H1 (cell line): ENCODE results near the gene FSTL4. TPM values are rescaled to one million over a fixed set of nuclear protein-coding genes. Genes with fewer than 3 reads are reported as not detected.
A peak's percentile ranks its signal among the peaks of the same experiment; 100 is the strongest.

Experiments
- CTCF ChIA-PET: fragments of 300-600 bp; sonication (Branson Sonifier 250); formaldehyde crosslinking; loops from one replicate; lab custom pipeline; 2021; ENCODE audit not compliant: partially characterized antibody; lab: Charles Lee
- POLR2A ChIA-PET: fragments of 300-600 bp; sonication (Branson Sonifier 250); formaldehyde crosslinking; loops from one replicate; lab custom pipeline; 2021; ENCODE audit warnings: inconsistent platforms; ENCODE audit not compliant: partially characterized antibody; lab: Charles Lee
- DNase-seq, 2 experiments: peaks; one replicate each; pipeline versions ENCODE4 v3.0.0 to v3.0.0-alpha.2; 2010 to 2022; ENCODE audit warnings: low spot score in 2 of 2, low read depth in 1 of 2, mixed read lengths in 1 of 2
- FAIRE-seq: peaks from 2 replicates; lab custom pipeline; 2011; peaks lifted over from hg19 to GRCh38; lab: Jason Lieb, UNC
- H2AFZ ChIP-seq: 2 replicates; pipeline ENCODE4 v1.8.1; 2012; ENCODE audit warnings: low read length, inconsistent platforms
- H2AK5ac ChIP-seq: 2 replicates; pipeline ENCODE4 v1.6.1; 2013; ENCODE audit warnings: low read depth, low read length
- H2BK120ac ChIP-seq: replicated peaks from 2 replicates; pipeline ENCODE3; 2013; ENCODE audit warnings: low read depth, low read length, inconsistent platforms
- H2BK12ac ChIP-seq: 2 replicates; pipeline ENCODE4 v1.6.1; 2013; ENCODE audit warnings: low read depth, low read length
- H2BK15ac ChIP-seq: 2 replicates; pipeline ENCODE4 v1.6.1; 2013; ENCODE audit warnings: low read length
- H2BK20ac ChIP-seq: 2 replicates; pipeline ENCODE4 v1.6.1; 2013; ENCODE audit warnings: low read length
- H2BK5ac ChIP-seq: 2 replicates; pipeline ENCODE4 v1.6.1; 2013; ENCODE audit warnings: low read depth, low read length
- H3K14ac ChIP-seq: 2 replicates; pipeline ENCODE4 v1.6.1; 2013; ENCODE audit warnings: inconsistent platforms; ENCODE audit not compliant: insufficient read length
- H3K18ac ChIP-seq: 2 replicates; pipeline ENCODE4 v1.6.1; 2013; ENCODE audit warnings: low read length; ENCODE audit errors: extremely low read depth
- H3K23ac ChIP-seq: 2 replicates; pipeline ENCODE4 v1.6.1; 2013; ENCODE audit warnings: inconsistent platforms; ENCODE audit not compliant: insufficient read length
- H3K23me2 ChIP-seq: 2 replicates; pipeline ENCODE4 v1.6.1; 2013; ENCODE audit warnings: low read depth, low read length
- H3K27ac ChIP-seq: 2 replicates; pipeline ENCODE4 v1.6.1; 2011; ENCODE audit warnings: low read depth, low read length, inconsistent platforms
- H3K27me3 ChIP-seq, 4 experiments: replicated peaks in 1 of 4; 1 replicate in 1 of 4; 2 replicates in 3 of 4; pipeline versions ENCODE4 v1.6.1 to v1.8.1; 2011 to 2013; ENCODE audit warnings: low read length in 3 of 4, mild to moderate bottlenecking in 3 of 4, inconsistent platforms in 2 of 4, mixed read lengths in 2 of 4, moderate library complexity in 1 of 4; ENCODE audit not compliant: control insufficient read depth in 3 of 4, insufficient read depth in 3 of 4; ENCODE audit errors: extremely low read depth in 1 of 4
- H3K36me3 ChIP-seq, 4 experiments: 2 replicates each; pipeline versions ENCODE4 v1.6.1 to v1.8.1; 2011 to 2013; ENCODE audit warnings: mild to moderate bottlenecking in 4 of 4, low read length in 3 of 4, moderate library complexity in 2 of 4, control low read depth in 1 of 4, inconsistent platforms in 1 of 4; ENCODE audit not compliant: insufficient read depth in 4 of 4, control insufficient read depth in 2 of 4
- H3K4ac ChIP-seq: replicated peaks from 2 replicates; pipeline ENCODE3; 2013; ENCODE audit warnings: low read length, low read depth, mixed read lengths, inconsistent platforms; ENCODE audit not compliant: insufficient read length
- H3K4me1 ChIP-seq, 4 experiments: replicated peaks in 1 of 4; 1 replicate in 1 of 4; 2 replicates in 3 of 4; pipeline versions ENCODE4 v1.6.1 to v1.8.1; 2011 to 2013; ENCODE audit warnings: low read length in 3 of 4, inconsistent platforms in 2 of 4, mixed read lengths in 1 of 4; ENCODE audit not compliant: insufficient read depth in 4 of 4, control insufficient read depth in 3 of 4
- H3K4me2 ChIP-seq, 2 experiments: 2 replicates each; pipeline versions ENCODE4 v1.6.1 to v1.8.1; 2011 to 2013; ENCODE audit warnings: low read depth in 2 of 2, low read length in 2 of 2, control low read depth in 1 of 2, inconsistent platforms in 1 of 2, mild to moderate bottlenecking in 1 of 2; ENCODE audit not compliant: insufficient read depth in 1 of 2
- H3K4me3 ChIP-seq, 4 experiments: fragments of 200-600, 300-600 bp in 1 of 4; sonication (generic), shearing (Covaris generic), sonication (Bioruptor Twin) in 1 of 4; 2 replicates each; pipeline versions ENCODE4 v1.5.1 to v1.8.1; 2011 to 2016; ENCODE audit warnings: low read length in 4 of 4, low read depth in 3 of 4, control low read depth in 2 of 4, inconsistent platforms in 2 of 4, mild to moderate bottlenecking in 2 of 4, mixed read lengths in 1 of 4, moderate library complexity in 1 of 4; ENCODE audit not compliant: insufficient read depth in 2 of 4; ENCODE audit errors: extremely low read depth in 1 of 4
- H3K56ac ChIP-seq: replicated peaks from 2 replicates; pipeline ENCODE3; 2013; ENCODE audit warnings: low read depth, mild to moderate bottlenecking, mixed read lengths, low read length, inconsistent platforms; ENCODE audit not compliant: insufficient read length
- H3K79me1 ChIP-seq: 2 replicates; pipeline ENCODE4 v1.6.1; 2013; ENCODE audit warnings: low read depth, low read length, control low read depth
- H3K79me2 ChIP-seq, 2 experiments: 2 replicates each; pipeline versions ENCODE4 v1.6.1 to v1.8.1; 2012 to 2013; ENCODE audit warnings: low read length in 2 of 2, mild to moderate bottlenecking in 2 of 2, inconsistent platforms in 1 of 2; ENCODE audit not compliant: insufficient read depth in 2 of 2, control insufficient read depth in 1 of 2
- H3K9ac ChIP-seq, 4 experiments: replicated peaks in 1 of 4; 1 replicate in 1 of 4; 2 replicates in 3 of 4; pipeline versions ENCODE4 v1.6.1 to v1.8.1; 2011 to 2013; ENCODE audit warnings: low read depth in 3 of 4, low read length in 3 of 4, control low read depth in 2 of 4, mild to moderate bottlenecking in 2 of 4, moderate library complexity in 2 of 4, inconsistent platforms in 1 of 4; ENCODE audit errors: extremely low read depth in 1 of 4
- H3K9me3 ChIP-seq, 2 experiments: 2 replicates each; pipeline versions ENCODE4 v1.6.1 to v1.8.1; 2012 to 2013; ENCODE audit warnings: mild to moderate bottlenecking in 2 of 2, moderate library complexity in 2 of 2, control low read depth in 1 of 2, inconsistent platforms in 1 of 2, low read depth in 1 of 2, low read length in 1 of 2, mixed read lengths in 1 of 2; ENCODE audit not compliant: insufficient read depth in 2 of 2
- H4K20me1 ChIP-seq, 2 experiments: replicated peaks in 1 of 2; 2 replicates each; pipeline versions ENCODE3 to v1.8.1; 2011 to 2013; ENCODE audit warnings: inconsistent platforms in 2 of 2, low read length in 2 of 2, mild to moderate bottlenecking in 1 of 2; ENCODE audit not compliant: insufficient read depth in 2 of 2, control insufficient read depth in 1 of 2
- H4K5ac ChIP-seq: 2 replicates; pipeline ENCODE4 v1.6.1; 2013; ENCODE audit warnings: low read length, low read depth, mixed read lengths, inconsistent platforms; ENCODE audit not compliant: insufficient read length
- H4K8ac ChIP-seq: 2 replicates; pipeline ENCODE4 v1.8.0; 2013; ENCODE audit warnings: mild to moderate bottlenecking, moderate library complexity, low read length, inconsistent platforms; ENCODE audit not compliant: insufficient read depth; ENCODE audit errors: extremely low read depth
- H4K91ac ChIP-seq: replicated peaks from 2 replicates; pipeline ENCODE3; 2013; ENCODE audit warnings: low read length, mixed read lengths, inconsistent platforms; ENCODE audit not compliant: insufficient read length
- BCL11A ChIP-seq, 2 experiments: IDR thresholded peaks; one replicate each; pipeline ENCODE4 v1.6.1; 2011; ENCODE audit warnings: low read depth in 2 of 2, low read length in 2 of 2, mild to moderate bottlenecking in 2 of 2
- RBBP5 ChIP-seq: IDR thresholded peaks from 2 replicates; pipeline ENCODE4 v1.7.1; 2012; ENCODE audit warnings: low read depth, mild to moderate bottlenecking, inconsistent platforms, low read length, moderate library complexity, borderline replicate concordance
- SRF ChIP-seq: IDR thresholded peaks from 2 replicates; pipeline ENCODE4 v1.6.1; 2011; ENCODE audit warnings: mild to moderate bottlenecking, low read depth, low read length, moderate library complexity
- WGBS, 2 experiments: shearing (Covaris generic) in 1 of 2; methylation state at CpG; one replicate each; pipeline versions ENCODE4 v1.1.6 to v1.1.7; 2013 to 2015; ENCODE audit warnings: low lambda C conversion rate in 2 of 2, mixed read lengths in 2 of 2, inconsistent platforms in 1 of 2, low coverage in 1 of 2, missing lambda C conversion rate in 1 of 2; ENCODE audit not compliant: insufficient replicate concordance in 2 of 2, insufficient coverage in 1 of 2, insufficient read length in 1 of 2; ENCODE audit errors: extremely low coverage in 1 of 2, missing lambda C conversion rate in 1 of 2; 5-methylcytosine and 5-hydroxymethylcytosine counted together
- polyA plus RNA-seq, 7 experiments: library from polyadenylated mRNA; depleted of rRNA in 3 of 7; stranded (reverse) in 5 of 7; unstranded in 2 of 7; fragments of >200 nt in 5 of 7; fragments of 200-250 nt in 2 of 7; gene quantifications; 1 replicate in 5 of 7; 2 replicates in 1 of 7; 4 replicates in 1 of 7; pipeline versions ENCODE4 v1.2.1 to v1.2.3, GENCODE V29; 2011 to 2013; ENCODE audit warnings: missing spikeins in 2 of 7, mixed read lengths in 2 of 7
- total RNA-seq: library from RNA; stranded (reverse); fragmentation: NEBNext Ultra II Directional; extraction: Animal tissue kit (Norgen Biotek cat#: 25700); gene quantifications from 2 replicates; pipeline ENCODE4 v1.2.1, GENCODE V29; 2021

The FSTL4 gene
- total and polyA plus RNA-seq, 2 of the 8 experiments (the other 6 are each of a cell fraction or from before 2014, with no cell fraction given) = 3.1 to 4.1 TPM

- H3K36me3 ChIP-seq = no peaks in the 10 kb centered on the region
- H4K20me1 ChIP-seq = no peaks in the 10 kb centered on the region
- H3K9me3 ChIP-seq = no peaks in the 10 kb centered on the region
- H4K8ac ChIP-seq = no peak overlapping the region
- H3K4me3 ChIP-seq = no peak overlapping the region
- no peak overlapping the region for H3K18ac ChIP-seq
- H4K5ac ChIP-seq = no peak overlapping the region
- no peak overlapping the region for H4K91ac ChIP-seq
- H2BK5ac ChIP-seq = no peak overlapping the region
- no peak overlapping the region for H3K4ac ChIP-seq
- H3K14ac ChIP-seq = no peak overlapping the region
- H3K4me1 ChIP-seq = peaks cover 0 to 5% (median 2%) of the 10 kb centered on the region in 4 experiments; a peak in 3 of 7 replicates
- H3K56ac ChIP-seq = no peak overlapping the region
- H2BK12ac ChIP-seq = no peak overlapping the region
- H2AFZ ChIP-seq = no peak overlapping the region
- 73% methylated on average over 8 of the region's 8 CpGs; no CpG with 5 or more reads in 1 of the 2 experiments for WGBS, 2 experiments
- H3K27ac ChIP-seq = no peak overlapping the region
- FAIRE-seq (peak; percentile 32), DNase-seq (no peak)
- H3K79me2 ChIP-seq = no peaks in the 10 kb centered on the region
- no peak overlapping the region for H2BK20ac ChIP-seq
- H3K9ac ChIP-seq = no peak overlapping the region
- H2BK120ac ChIP-seq = no peak overlapping the region
- no peak overlapping the region for H3K4me2 ChIP-seq
- no peak overlapping the region for H2AK5ac ChIP-seq
- H3K23ac ChIP-seq = no peak overlapping the region
- no peak for TF ChIP-seq RBBP5
- TF ChIP-seq BCL11A (IDR thresholded peaks at IDR 0.05; ENCODE audit: low read depth in 2 of 2, low read length in 2 of 2) = no peak
- no peak for TF ChIP-seq SRF
- no peaks in the 10 kb centered on the region for H3K23me2 ChIP-seq
- no peak overlapping the region for H2BK15ac ChIP-seq
- no peaks in the 10 kb centered on the region for H3K27me3 ChIP-seq
- no peaks in the 10 kb centered on the region for H3K79me1 ChIP-seq
- CTCF ChIA-PET = interaction anchor here (0.8 to 9.9 kb wide), 8 partner anchors 13 to 237 kb away, joined by 3 to 80 read pairs (median 3); no protein-coding TSS in a partner anchor
- POLR2A ChIA-PET = interaction anchor here (1.5 kb wide), 1 partner anchor 10 kb away, joined by 3 read pairs; no protein-coding TSS in a partner anchor
Measured at GRCh38 chr5:133222979-133223378, 389.4 kb downstream of the FSTL4 start.
